NCI-H345 treated with DMSO at 0.1 percent for 48 hours (cell line): ENCODE data around the gene SLC5A1.

Experiments used
- DNase-seq: peaks from one replicate; lab custom pipeline; 2025; ENCODE audit not compliant: unreplicated experiment; lab: John Stamatoyannopoulos, UW

SLC5A1 gene

DNA sequence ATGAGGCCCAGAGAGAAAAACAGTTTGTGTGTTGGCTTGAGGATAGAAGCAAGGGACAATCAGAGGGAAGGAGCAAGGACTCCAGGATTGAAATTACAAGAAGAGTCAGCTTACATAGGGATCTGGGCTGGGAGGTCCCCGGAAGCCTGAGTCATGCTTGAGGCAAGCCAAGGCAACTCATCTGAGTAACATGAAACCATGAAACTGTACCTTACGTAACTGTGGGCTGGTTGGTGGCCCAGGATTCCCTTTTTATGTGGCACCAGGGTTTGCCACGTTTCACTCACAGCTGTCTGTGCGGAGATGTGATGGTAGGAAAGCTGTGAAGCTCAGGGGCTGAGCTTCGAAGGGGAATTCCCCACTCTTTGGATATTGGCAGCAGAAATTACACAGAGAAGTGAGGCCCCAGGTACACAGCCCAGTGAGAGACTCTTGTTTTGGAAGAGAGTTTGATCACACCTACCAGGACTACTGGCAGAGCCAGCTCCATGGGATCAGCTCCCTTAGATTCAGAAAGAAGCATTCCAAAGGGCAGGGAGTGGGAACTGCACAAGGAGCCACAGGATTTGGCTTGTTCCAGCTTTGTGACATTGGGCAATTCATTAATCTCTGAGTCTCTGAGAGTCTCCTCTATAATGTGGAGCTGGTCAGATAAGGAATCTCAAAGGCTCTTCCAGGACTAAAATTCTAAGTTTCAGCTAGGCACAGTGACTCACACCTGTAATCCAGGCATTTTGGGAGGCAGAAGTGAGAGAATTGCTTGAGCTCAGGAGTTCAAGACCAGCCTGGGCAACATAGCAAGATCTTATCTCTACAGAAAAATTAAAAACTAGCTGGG, 7.8 kb downstream of the SLC5A1 start:
- DNase-seq = no peak

GRCh38 chr22:32052244-32052643, 9.2 kb downstream of the SLC5A1 start:
- no peak for DNase-seq

GRCh38 chr22:32052936-32053791, 10.1 kb downstream of the SLC5A1 start:
- no peak for DNase-seq

DNA sequence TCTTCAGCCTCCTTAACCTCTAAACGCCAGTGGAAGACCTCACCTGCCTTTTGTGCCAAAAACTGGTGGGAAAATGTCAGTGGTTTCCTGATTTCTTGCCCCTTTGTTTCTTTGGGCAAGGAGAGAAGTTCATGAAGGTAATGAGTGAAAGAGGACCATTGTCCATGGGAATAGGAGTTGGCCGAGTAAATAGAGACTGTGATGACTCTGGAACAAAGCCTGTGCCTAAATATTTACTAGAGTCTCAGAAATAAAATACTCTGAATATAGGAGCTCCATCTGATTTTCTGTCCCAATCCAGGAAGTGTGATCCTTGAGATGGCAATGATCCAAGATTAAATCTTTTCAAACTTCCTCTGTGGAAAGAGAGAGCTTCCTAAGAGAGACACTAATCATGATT, 12.0 kb downstream of the SLC5A1 start:
- no peak for DNase-seq

DNA sequence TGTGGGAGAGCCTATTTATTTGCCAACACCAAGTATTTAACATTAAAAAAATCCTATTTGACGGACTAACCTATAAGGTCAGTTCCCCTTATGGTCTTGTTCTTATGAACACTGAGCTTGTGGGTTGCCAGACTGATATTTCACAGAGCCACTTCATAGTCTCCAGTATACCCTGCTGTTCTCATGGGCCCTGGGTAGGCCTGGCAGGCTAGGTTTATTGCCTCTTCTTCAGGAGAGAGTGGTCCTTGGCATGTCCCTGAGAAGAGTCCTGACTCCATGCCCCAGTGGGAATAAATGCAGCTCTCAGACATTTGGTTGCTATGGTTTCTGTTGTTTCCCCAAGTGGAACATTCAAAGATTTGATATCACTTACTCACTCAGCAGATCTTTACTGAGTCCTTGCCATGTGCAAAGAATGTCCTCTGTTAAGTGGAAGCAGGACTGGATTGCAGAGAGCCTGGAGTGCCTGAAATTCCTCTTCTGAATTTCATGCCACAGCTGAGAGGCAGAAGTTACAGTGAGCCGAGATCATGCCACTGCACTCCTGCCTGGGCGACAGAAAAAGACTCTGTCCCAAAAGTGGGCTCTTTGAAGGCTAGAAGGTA, 15.7 kb downstream of the SLC5A1 start:
- DNase-seq = no peak

GRCh38 chr22:32059426-32059825, 16.4 kb downstream of the SLC5A1 start:
- no peak for DNase-seq

- DNase-seq = no peak
Measured at GRCh38 chr22:32063701-32064100, 20.6 kb downstream of the SLC5A1 start.

GRCh38 chr22:32066820-32067219, 23.8 kb downstream of the SLC5A1 start:
- DNase-seq = no peak

GRCh38 chr22:32067613-32068012, 24.6 kb downstream of the SLC5A1 start:
- no peak for DNase-seq

DNA sequence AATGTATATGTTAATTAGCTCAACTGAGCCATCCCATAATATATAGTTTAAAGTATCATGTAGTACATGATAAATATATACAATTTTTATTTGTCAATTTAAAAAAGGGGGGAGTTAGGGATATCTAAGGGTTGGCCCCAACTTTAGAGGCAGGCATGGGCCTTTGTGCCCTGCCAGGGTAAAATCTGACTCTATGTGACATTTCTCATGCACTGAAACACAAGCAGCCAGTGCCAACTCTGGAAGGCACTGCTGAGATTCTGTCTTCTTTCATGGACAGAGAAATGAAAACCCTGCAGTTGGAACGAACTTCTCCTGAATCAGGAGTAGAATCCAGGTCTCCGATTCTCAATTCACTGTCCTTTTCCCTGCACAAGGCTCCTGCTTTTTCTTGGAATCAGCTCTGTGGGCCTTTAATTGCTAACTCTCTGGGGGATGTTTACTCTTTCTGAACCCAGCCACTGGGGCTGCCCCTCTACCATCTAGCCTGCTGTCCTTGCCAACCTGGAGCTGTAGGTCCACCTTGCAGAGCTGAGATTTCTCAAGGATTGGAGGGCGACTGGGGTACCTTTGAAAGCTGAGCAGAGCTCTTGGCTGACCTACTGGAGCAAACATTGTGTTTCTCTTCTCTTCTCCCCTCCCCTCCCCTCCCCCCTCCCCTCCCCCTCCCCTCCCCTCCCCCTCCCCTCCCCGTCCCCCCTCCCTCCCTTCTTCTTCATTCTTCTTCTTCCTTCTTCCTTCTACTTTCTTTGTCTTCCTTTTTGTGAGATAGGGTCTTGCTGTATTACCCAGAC, 26.7 kb downstream of the SLC5A1 start:
- DNase-seq = no peak

- no peak for DNase-seq
Measured at GRCh38 chr22:32073262-32073661, 30.2 kb downstream of the SLC5A1 start.

DNA sequence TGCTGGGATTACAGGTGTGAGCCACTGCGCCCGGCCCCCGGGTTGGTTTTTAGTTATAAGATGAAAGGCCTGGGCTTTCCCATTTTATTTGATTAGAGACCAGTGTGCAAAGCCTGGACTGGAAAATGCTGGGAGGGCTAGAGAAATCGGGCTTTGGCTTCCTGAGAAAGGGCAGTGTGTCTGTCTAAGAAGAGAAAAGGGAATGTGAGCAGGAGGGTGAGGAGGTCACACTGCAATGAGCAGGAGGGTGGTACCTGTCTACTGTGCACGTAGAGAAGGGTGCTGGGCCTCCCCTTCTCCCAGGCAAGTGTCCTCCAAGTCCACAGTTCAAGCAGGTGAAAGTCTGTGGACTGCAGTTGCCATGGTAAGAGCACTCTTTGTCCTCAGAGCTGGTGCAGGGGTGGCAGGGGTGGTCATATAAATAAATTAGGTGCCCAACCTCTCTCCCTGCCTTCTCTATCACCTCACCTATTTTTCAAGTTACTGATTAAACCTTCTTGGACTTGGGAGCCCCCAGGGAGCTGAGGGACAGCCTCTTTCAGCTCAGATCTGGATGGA, 30.8 kb downstream of the SLC5A1 start:
- no peak for DNase-seq

DNA sequence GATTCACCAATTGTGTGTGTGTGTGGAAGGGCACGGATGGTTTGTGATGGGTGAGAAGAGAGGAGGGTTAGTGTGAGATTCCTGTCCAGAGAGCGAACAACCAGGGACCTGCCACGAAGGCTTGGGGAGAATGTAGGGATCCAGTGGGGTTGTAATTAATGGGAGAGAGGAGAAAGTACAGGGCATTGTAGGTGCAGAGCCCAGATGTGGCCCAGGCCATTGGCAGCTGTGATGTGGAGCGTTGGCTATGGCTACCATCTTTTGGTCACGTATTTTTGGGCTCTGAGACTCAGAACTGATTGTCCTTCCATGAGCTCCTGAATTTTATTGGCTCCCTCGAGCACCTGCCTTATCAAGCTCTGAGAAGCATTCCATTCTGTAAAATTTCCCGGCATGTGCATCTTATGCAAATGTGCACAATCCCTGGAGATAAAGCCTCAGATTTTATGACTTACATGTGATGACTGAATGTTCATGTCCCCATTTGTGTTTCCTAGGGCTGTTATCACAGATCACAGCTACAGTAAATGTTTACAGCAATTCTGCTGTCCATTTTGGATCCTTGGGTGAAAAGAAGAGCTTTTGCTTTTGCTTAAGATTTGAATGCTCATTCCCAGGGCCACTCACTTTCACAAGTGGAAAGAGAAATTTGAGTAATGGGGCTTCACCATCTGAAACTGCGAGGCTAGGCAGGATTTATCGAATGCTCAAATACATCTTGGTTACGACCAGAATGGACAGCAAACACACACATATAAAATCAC, 33.1 kb downstream of the SLC5A1 start:
- no peak for DNase-seq

GRCh38 chr22:32076761-32077084, 33.7 kb downstream of the SLC5A1 start:
- DNase-seq = no peak

DNA sequence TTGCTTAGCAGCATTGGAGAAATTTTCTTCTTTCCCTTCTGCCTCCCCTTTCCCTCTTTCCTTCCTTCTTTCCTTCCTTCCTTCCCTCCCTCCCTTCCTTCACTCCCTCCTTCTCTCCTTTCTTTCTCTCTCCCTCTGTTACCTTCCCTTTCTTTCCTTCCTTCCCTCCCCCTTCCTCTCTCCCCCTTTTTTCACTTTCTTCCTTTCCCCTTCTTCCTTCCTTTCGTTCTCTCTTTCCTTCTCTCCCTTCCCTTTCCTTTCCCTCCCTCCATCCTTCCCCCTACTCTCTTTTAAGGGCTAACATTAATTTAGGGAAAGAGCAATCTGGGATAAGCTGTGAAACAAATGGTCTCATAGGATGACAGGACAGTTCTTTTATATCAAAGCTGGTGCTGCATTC, 34.1 kb downstream of the SLC5A1 start:
- no peak for DNase-seq

DNA sequence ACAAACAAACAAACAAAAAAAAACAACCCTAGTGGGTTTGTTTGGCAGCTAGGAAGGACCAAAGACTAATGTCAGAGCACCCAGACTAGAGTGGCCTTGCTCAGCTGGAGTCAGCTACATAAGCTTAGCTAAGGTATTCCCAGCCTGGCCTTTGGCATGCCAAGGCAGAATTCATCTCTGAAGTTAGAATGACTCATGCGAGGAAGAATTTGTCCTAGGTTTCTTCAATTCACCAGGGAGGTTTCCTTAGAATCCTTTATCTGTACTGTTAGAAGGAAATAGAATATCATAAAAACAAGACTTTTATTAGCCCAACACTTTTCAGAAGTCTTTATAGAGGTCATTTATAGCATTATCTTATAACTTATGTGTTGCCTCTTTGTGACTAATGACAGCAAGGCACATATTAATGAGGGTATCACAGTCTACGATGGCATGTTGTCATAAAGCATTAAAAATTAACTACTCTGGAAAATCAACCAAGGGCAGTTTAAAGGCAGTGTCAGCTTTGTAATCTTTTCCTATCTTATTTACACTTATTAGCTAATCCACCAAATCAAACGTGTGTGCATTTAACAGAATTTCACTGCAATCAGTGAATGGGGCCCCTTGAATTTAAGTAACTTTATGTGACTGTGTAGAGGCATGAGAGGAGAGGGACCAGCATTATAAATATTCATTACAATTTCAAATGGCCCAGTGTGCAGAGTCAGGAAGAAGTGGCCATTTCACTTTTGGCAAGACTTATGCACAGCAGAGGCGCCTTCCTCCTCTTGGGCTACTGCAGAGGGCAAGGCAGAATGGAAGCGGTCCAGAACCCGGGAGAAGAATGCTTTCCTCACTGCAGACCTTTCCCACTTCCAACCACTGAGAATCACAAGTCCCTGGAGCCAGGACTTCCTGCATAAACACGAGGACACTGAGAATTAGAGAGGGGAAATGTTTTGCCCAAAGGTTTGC, 36.3 kb downstream of the SLC5A1 start:
- DNase-seq = no peak

- DNase-seq = peak; percentile 12
Measured at GRCh38 chr22:32080904-32081303, 37.8 kb downstream of the SLC5A1 start.

DNA sequence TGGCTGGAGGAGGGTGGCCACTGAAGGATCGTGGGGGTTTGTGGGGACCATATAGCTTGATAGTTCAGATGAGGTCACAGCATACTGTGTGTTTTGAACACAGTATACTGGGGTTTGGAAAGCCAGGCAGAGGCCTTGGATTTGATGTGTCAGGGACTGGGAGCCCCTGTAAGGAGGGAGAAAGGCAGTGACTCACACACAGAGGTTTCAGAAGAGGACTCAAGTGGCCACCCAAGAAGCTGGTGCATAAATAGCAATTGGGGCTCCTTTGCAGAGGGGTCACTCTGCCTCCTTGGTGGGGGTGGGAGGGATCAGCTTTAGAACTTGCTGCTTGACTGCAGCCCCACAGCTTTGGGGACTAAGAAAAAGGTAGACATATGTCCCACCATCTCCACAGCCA, 39.3 kb downstream of the SLC5A1 start:
- DNase-seq = no peak

- DNase-seq = no peak
Measured at GRCh38 chr22:32083000-32083399, 39.9 kb downstream of the SLC5A1 start.
